PC-9 (cell line): ENCODE results near the gene SGTA.
"Not testable (repeated sequence)": the region's sequence is repeated elsewhere in the genome, so short reads cannot be mapped to it uniquely, and the experiment has no call there.

Experiments used
- EZH2 ChIP-seq: fragments of 200-600 bp; sonication (generic); IDR thresholded peaks from 2 replicates; pipeline ENCODE4 v1.8.0; 2017; ENCODE audit warnings: antibody characterized with exemption, low read depth
- TF ChIP-seq, protein P1 (sequence below): fragments of 200-600 bp; sonication (generic); conservative IDR thresholded peaks from 2 replicates; pipeline ENCODE4 v1.6.1; 2017; ENCODE audit warnings: mixed run types, antibody characterized with exemption, mild to moderate bottlenecking, moderate library complexity

DNA sequence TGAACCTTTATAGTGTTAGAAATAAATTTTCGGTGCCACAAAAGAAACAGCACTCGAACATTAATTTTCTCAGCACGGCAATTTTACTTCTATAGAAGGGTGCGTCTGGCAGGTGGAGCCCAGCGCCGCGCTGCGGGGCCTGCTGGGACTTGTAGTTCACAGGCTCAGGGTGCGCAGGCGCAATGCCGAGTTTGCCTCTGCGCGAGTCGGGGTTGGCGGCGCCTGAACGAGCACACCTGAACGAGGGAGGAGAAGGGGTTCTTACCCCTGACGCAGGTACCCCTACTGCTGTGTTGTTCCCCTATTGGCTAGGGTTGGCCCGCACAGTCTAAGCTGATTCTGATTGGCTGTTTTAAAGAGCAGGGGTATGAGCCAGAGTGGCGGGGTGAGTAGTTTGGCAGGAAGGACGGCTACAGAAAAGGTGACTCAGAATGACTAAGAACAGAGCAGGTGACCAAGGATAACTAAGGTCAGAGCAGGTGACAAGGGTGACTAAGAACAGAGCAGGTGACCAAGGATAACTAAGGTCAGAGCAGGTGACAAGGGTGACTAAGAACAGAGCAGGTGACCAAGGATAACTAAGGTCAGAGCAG, 34.3 kb upstream of the SGTA start:
- TF ChIP-seq, protein P1, sequence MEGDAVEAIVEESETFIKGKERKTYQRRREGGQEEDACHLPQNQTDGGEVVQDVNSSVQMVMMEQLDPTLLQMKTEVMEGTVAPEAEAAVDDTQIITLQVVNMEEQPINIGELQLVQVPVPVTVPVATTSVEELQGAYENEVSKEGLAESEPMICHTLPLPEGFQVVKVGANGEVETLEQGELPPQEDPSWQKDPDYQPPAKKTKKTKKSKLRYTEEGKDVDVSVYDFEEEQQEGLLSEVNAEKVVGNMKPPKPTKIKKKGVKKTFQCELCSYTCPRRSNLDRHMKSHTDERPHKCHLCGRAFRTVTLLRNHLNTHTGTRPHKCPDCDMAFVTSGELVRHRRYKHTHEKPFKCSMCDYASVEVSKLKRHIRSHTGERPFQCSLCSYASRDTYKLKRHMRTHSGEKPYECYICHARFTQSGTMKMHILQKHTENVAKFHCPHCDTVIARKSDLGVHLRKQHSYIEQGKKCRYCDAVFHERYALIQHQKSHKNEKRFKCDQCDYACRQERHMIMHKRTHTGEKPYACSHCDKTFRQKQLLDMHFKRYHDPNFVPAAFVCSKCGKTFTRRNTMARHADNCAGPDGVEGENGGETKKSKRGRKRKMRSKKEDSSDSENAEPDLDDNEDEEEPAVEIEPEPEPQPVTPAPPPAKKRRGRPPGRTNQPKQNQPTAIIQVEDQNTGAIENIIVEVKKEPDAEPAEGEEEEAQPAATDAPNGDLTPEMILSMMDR = not testable (repeated sequence)
- not testable (repeated sequence) for TF ChIP-seq EZH2
